Muscle of leg (tissue), 11 donors: Measurements from ENCODE around the gene AKTIP. TPM values are rescaled to one million over a fixed set of nuclear protein-coding genes. Genes with fewer than 3 reads are reported as not detected.

Source experiments
- DNase-seq: peaks from one replicate; pipeline ENCODE4 v3.0.0; 2013
- H3K27ac ChIP-seq: one replicate; pipeline ENCODE4 v1.5.1; 2013; ENCODE audit warnings: mild to moderate bottlenecking, low read length, control low read depth
- H3K27me3 ChIP-seq: one replicate; pipeline ENCODE4 v1.6.1; 2013; ENCODE audit warnings: low read length; ENCODE audit not compliant: control insufficient read depth, insufficient read depth
- H3K36me3 ChIP-seq: one replicate; pipeline ENCODE4 v1.6.1; 2013; ENCODE audit warnings: low read length; ENCODE audit not compliant: control insufficient read depth, insufficient read depth
- H3K4me1 ChIP-seq: one replicate; pipeline ENCODE4 v1.6.1; 2013; ENCODE audit warnings: low read length; ENCODE audit not compliant: control insufficient read depth, insufficient read depth
- H3K4me3 ChIP-seq: one replicate; pipeline ENCODE4 v1.5.1; 2013; ENCODE audit warnings: low read length, control low read depth
- H3K9me3 ChIP-seq: replicated peaks from 2 replicates; pipeline ENCODE4 v1.6.1; 2013; ENCODE audit warnings: low read depth, low read length; ENCODE audit not compliant: control insufficient read depth
- WGBS: methylation state at CpG from one replicate; pipeline ENCODE4 v1.1.5; 2013; ENCODE audit warnings: missing lambda C conversion rate; ENCODE audit not compliant: insufficient coverage; 5-methylcytosine and 5-hydroxymethylcytosine counted together
- polyA plus RNA-seq, 8 donors: library from polyadenylated mRNA; unstranded; fragments of 120-200 nt; gene quantifications; one replicate each; pipeline versions ENCODE4 v1.2.1 to v1.2.3, GENCODE V29; 2013; ENCODE audit warnings: inconsistent platforms in 1 of 8, low replicate concordance in 1 of 8; ENCODE audit not compliant: insufficient read length in 8 of 8, insufficient read depth in 1 of 8
- total RNA-seq: library from RNA; stranded (reverse); fragments of 120-200 nt; gene quantifications from one replicate; pipeline ENCODE4 v1.2.4, GENCODE V29; 2013

Gene AKTIP
- total and polyA plus RNA-seq, 9 donors = 30.8 to 49.9 (median 36.4) TPM

DNA sequence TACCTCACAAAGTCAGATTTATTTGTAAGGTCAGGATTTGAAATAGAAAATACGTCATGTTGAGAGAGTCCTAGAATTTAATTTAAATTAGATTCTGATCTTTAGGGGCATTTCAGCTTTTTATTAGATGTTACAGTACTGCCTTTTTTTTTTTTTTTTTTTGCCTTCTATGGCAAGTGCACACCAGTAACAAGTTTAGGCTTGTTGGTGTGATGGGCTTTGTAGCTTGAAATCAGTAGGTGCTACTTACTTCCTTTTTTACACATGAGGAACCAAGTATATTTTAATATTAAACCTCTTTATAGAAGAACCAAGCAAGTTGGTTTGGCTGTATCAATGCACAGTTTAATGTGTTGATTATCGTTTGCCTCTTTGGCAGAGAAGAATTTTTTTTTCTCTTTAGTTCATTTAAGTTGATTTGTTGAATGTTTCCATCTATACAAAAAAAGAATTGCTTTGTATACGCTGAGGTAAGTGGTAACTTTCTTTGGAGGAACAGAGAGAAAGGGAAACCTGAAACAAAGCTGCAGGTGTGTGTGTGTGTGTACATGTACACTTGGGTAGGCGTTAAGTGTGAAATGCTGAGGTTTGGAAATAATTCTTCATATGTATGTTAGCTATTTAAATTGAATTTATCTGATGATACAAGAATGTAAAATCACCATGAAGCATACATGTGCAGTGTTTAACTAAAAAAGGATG is 53.0 kb downstream of the AKTIP start:
- no peak overlapping the region for H3K27ac ChIP-seq
- no peak overlapping the region for H3K4me3 ChIP-seq
- no peaks in the 10 kb centered on the region for H3K4me1 ChIP-seq
- WGBS = no CpG with 5 or more reads among the region's 4 CpGs
- peaks cover 17% of the 10 kb centered on the region for H3K36me3 ChIP-seq
- H3K9me3 ChIP-seq = no peaks in the 10 kb centered on the region
- no peak for DNase-seq
- H3K27me3 ChIP-seq = no peaks in the 10 kb centered on the region

DNA sequence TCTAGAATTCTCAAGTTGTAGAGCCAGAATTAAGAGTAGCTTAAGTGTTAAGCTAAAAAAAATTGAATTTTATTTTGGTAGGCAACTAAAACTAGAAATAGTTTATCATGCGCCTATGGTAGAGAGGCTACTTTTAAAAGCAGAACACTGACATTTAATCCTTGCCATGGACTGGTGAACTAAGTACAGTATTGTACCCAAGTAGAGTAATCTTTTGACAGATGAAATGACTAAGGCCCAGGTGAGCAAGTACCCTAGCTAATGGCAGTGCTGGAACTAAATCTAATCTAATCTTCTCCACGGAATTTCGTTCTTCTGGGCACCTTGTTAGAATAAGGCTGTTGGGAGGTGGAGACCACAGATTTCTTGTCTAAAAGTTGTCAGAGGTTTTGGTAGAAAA is 56.9 kb downstream of the AKTIP start:
- H3K27me3 ChIP-seq = no peaks in the 10 kb centered on the region
- no peak overlapping the region for H3K4me3 ChIP-seq
- DNase-seq = no peak
- H3K27ac ChIP-seq = no peak overlapping the region
- WGBS = no CpG with 5 or more reads among the region's 3 CpGs
- H3K9me3 ChIP-seq = no peaks in the 10 kb centered on the region
- no peaks in the 10 kb centered on the region for H3K4me1 ChIP-seq
- peaks cover 14% of the 10 kb centered on the region for H3K36me3 ChIP-seq

DNA sequence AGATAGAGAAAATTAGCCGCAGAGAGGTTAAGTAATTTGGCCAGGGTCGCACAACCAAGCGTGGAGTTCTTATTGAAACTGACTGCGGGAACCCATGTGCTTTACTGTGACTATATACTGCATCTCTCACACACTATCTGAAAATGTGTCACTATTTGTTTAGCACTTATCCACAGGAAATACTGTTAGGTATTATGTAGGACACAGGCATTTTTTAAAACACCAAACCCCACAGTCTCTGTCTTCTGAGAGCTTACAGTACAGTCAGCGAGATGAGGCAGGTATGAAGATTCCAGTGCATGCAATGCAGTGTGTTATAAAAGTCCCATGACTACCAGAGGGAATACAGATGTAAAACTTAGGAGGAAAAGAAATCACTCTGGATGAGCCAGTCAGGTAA is 57.5 kb downstream of the AKTIP start:
- no peak for DNase-seq
- Histone ChIP-seq H3K9me3 (no peaks in the 10 kb centered on the region), H3K4me1 (no peaks in the 10 kb centered on the region), H3K36me3 (peaks cover 18% of the 10 kb centered on the region), H3K27me3 (no peaks in the 10 kb centered on the region), H3K4me3 (no peak overlapping the region), H3K27ac (no peak overlapping the region)
- whole genome bisulfite sequencing = no CpG with 5 or more reads among the region's 5 CpGs

Other genes with a start within 250 kb of the AKTIP start
- gene RBL2, start 68.7 kb downstream of the AKTIP start, total RNA-seq = 44.1 TPM
- 10 to 100 TPM; 33.5 to 54.1 (median 38.7) TPM for gene RBL2, start 68.7 kb downstream of the AKTIP start, polyA plus RNA-seq
- 9.1 TPM for gene RPGRIP1L, start 200.7 kb upstream of the AKTIP start, total RNA-seq
- 10 to 100 TPM in 1 of 8 donors, 1 to 10 TPM in 7; 5.3 to 10.0 (median 7.7) TPM for gene RPGRIP1L, start 200.7 kb upstream of the AKTIP start, polyA plus RNA-seq
- gene FTO, start 200.9 kb upstream of the AKTIP start, total RNA-seq = 69.1 TPM
- 10 to 100 TPM; 45.0 to 71.1 (median 54.4) TPM for gene FTO, start 200.9 kb upstream of the AKTIP start, polyA plus RNA-seq